SU-DHL-6 (cell line): ENCODE data around the gene CYP24A1.

Experiments
- H2AFZ ChIP-seq: fragments of 200-600 bp; sonication (generic); 2 replicates; pipeline ENCODE4 v1.6.1; 2014; ENCODE audit warnings: low read depth, mild to moderate bottlenecking, moderate library complexity, mixed read lengths, antibody characterized with exemption, low read length; ENCODE audit not compliant: severe bottlenecking
- H3F3A ChIP-seq: fragments of 200-600 bp; shearing (Covaris generic); 2 replicates; pipeline ENCODE4 v1.6.0; 2016; ENCODE audit warnings: antibody characterized with exemption, mild to moderate bottlenecking; ENCODE audit not compliant: insufficient read depth
- H3K27ac ChIP-seq: fragments of 200-600 bp; sonication (generic); 2 replicates; pipeline ENCODE4 v1.5.1; 2016; ENCODE audit warnings: low read depth, mild to moderate bottlenecking, low read length, moderate library complexity, mixed read lengths
- H3K27me3 ChIP-seq: fragments of 200-600 bp; sonication (generic), shearing (Covaris generic); 2 replicates; pipeline ENCODE4 v1.6.0; 2014; ENCODE audit warnings: mild to moderate bottlenecking, low read length
- H3K36me3 ChIP-seq: fragments of 200-600 bp; sonication (generic); 2 replicates; pipeline ENCODE4 v1.6.1; 2014; ENCODE audit warnings: mild to moderate bottlenecking, low read length, mixed read lengths
- H3K4me2 ChIP-seq: fragments of 300-600, 200-600 bp; shearing (Covaris generic), sonication (generic); 2 replicates; pipeline ENCODE4 v1.6.0; 2014; ENCODE audit warnings: low read length, low read depth, mild to moderate bottlenecking; ENCODE audit not compliant: poor library complexity, severe bottlenecking
- H3K4me3 ChIP-seq: fragments of 200-600 bp; sonication (generic); 2 replicates; pipeline ENCODE4 v1.5.1; 2014; ENCODE audit warnings: antibody characterized with exemption, low read length, mild to moderate bottlenecking, mixed read lengths; ENCODE audit not compliant: insufficient read depth, poor library complexity, severe bottlenecking
- H3K79me2 ChIP-seq: fragments of 200-600 bp; sonication (generic); 2 replicates; pipeline ENCODE4 v1.6.1; 2014; ENCODE audit warnings: mild to moderate bottlenecking, low read length, moderate library complexity; ENCODE audit not compliant: insufficient read depth
- H3K9ac ChIP-seq: fragments of 200-600 bp; sonication (generic); 2 replicates; pipeline ENCODE4 v1.7.0; 2014; ENCODE audit warnings: mild to moderate bottlenecking, low read length
- H3K9me2 ChIP-seq: fragments of 200-600 bp; sonication (generic); replicated peaks from 2 replicates; pipeline ENCODE4 v1.6.1; 2014; ENCODE audit warnings: low read length; ENCODE audit not compliant: insufficient read depth
- H3K9me3 ChIP-seq: fragments of 200-600 bp; sonication (generic); 2 replicates; pipeline ENCODE4 v1.6.1; 2014; ENCODE audit warnings: low read length, mixed read lengths; ENCODE audit not compliant: insufficient read depth
- H4K20me1 ChIP-seq: fragments of 200-600 bp; sonication (generic); 2 replicates; pipeline ENCODE4 v1.6.1; 2014; ENCODE audit warnings: low read depth, mild to moderate bottlenecking, antibody characterized with exemption, low read length, moderate library complexity, mixed read lengths
- CTCF ChIP-seq: fragments of 200-600 bp; sonication (generic); IDR thresholded peaks from one replicate; pipeline ENCODE4 v1.5.1; 2017; ENCODE audit warnings: antibody characterized with exemption, mild to moderate bottlenecking, low read length, moderate library complexity; ENCODE audit not compliant: insufficient read depth, poor library complexity, severe bottlenecking
- EZH2phosphoT487 ChIP-seq: fragments of 200-600 bp; sonication (generic), shearing (Covaris generic); conservative IDR thresholded peaks from 2 replicates; pipeline ENCODE4 v1.6.1; 2018; ENCODE audit warnings: mild to moderate bottlenecking, antibody characterized with exemption, low read length, moderate library complexity, mixed read lengths

Gene CYP24A1

GRCh38 chr20:54149765-54150264 lies 24.0 kb downstream of the CYP24A1 start:
- Histone ChIP-seq H3F3A (no peaks in the 10 kb centered on the region), H3K9me2 (no peaks in the 10 kb centered on the region), H3K79me2 (no peaks in the 10 kb centered on the region), H3K27ac (no peak overlapping the region), H3K27me3 (no peaks in the 10 kb centered on the region), H2AFZ (no peak overlapping the region), H3K36me3 (no peaks in the 10 kb centered on the region), H3K4me3 (no peak overlapping the region), H4K20me1 (no peaks in the 10 kb centered on the region), H3K9me3 (no peaks in the 10 kb centered on the region), H3K4me2 (no peak overlapping the region), H3K9ac (no peak overlapping the region)
- no peak for TF ChIP-seq EZH2phosphoT487
- no peak for TF ChIP-seq CTCF

- no peak overlapping the region for H2AFZ ChIP-seq
- no peak overlapping the region for H3K4me3 ChIP-seq
- TF ChIP-seq EZH2phosphoT487 (no peak), CTCF (no peak)
- H3K27me3 ChIP-seq, result no peaks in the 10 kb centered on the region
- H3K4me2 ChIP-seq, result no peak overlapping the region
- H3K9me3 ChIP-seq, result no peaks in the 10 kb centered on the region
- no peaks in the 10 kb centered on the region for H3K79me2 ChIP-seq
- H3K9ac ChIP-seq, result no peak overlapping the region
- H3F3A ChIP-seq, result no peaks in the 10 kb centered on the region
- no peaks in the 10 kb centered on the region for H3K9me2 ChIP-seq
- no peaks in the 10 kb centered on the region for H3K36me3 ChIP-seq
- H4K20me1 ChIP-seq, result no peaks in the 10 kb centered on the region
- H3K27ac ChIP-seq, result no peak overlapping the region
Observed at GRCh38 chr20:54148947-54149764, 24.6 kb downstream of the CYP24A1 start.

- Histone ChIP-seq H3K9me3 (no peaks in the 10 kb centered on the region), H2AFZ (no peak overlapping the region), H3K27ac (no peak overlapping the region)
Observed at GRCh38 chr20:54146672-54147071, 27.1 kb downstream of the CYP24A1 start.

More at GRCh38 chr20:54146672-54147071, 27.1 kb downstream of the CYP24A1 start:
- H4K20me1 ChIP-seq, result no peaks in the 10 kb centered on the region
- no peaks in the 10 kb centered on the region for H3F3A ChIP-seq
- H3K9ac ChIP-seq, result no peak overlapping the region
- H3K27me3 ChIP-seq, result no peaks in the 10 kb centered on the region
- no peak overlapping the region for H3K4me2 ChIP-seq
- H3K79me2 ChIP-seq, result no peaks in the 10 kb centered on the region
- H3K4me3 ChIP-seq, result no peak overlapping the region
- H3K9me2 ChIP-seq, result no peaks in the 10 kb centered on the region
- TF ChIP-seq EZH2phosphoT487 (no peak), CTCF (no peak)
- no peaks in the 10 kb centered on the region for H3K36me3 ChIP-seq
